Measurements from ENCODE around the gene ANXA7.
"Not testable (repeated sequence)": the region's sequence is repeated elsewhere in the genome, so short reads cannot be mapped to it uniquely, and the experiment has no call there.

Gene ANXA7

GRCh38 chr10:73338801-73339368 is 75.0 kb downstream of the ANXA7 start:
- DNase-seq (ENCODE audit: low spot score) = no peak

- DNase-seq (ENCODE audit: low spot score) = no peak
These were observed 80.7 kb downstream of the ANXA7 start for GRCh38 chr10:73333202-73333601.

- no peak for DNase-seq (ENCODE audit: low spot score)
These were observed 81.5 kb downstream of the ANXA7 start for GRCh38 chr10:73332379-73332778.

GRCh38 chr10:73328523-73328922 is 85.3 kb downstream of the ANXA7 start:
- not testable (repeated sequence) for DNase-seq (ENCODE audit: low spot score)

- not testable (repeated sequence) for DNase-seq (ENCODE audit: low spot score)
These were observed 88.6 kb downstream of the ANXA7 start for GRCh38 chr10:73325290-73325689.

Data from Ammon's horn (tissue), 1 donor.